Peyer's patch (tissue), 4 donors: Measurements from ENCODE around the gene ATP6V0D1. TPM values are rescaled to one million over a fixed set of nuclear protein-coding genes. Genes with fewer than 3 reads are reported as not detected.

ENCODE experiments used
- DNase-seq, 3 donors: peaks; one replicate each; pipeline ENCODE4 v3.0.0-alpha.2; 2017 to 2019
- H3K27ac ChIP-seq, 4 donors: fragments of 200-600 bp; sonication (generic); one replicate each; pipeline ENCODE4 v1.5.1; 2016 to 2019
- H3K27me3 ChIP-seq, 2 donors: fragments of 200-600 bp; sonication (generic); one replicate each; pipeline ENCODE4 v1.5.1; 2019
- H3K36me3 ChIP-seq, 3 donors: fragments of 200-600 bp; sonication (generic); one replicate each; pipeline ENCODE4 v1.5.1; 2016 to 2019
- H3K4me1 ChIP-seq, 4 donors: fragments of 200-600 bp; sonication (generic); one replicate each; pipeline ENCODE4 v1.5.1; 2016 to 2019
- H3K4me3 ChIP-seq, 4 donors: fragments of 200-600 bp; sonication (generic); 1 replicate in 3 of 4; 2 replicates in 1 of 4; pipeline ENCODE4 v1.5.1; 2016 to 2019; ENCODE audit warnings: mild to moderate bottlenecking in 1 of 4
- H3K9me3 ChIP-seq, 4 donors: fragments of 200-600 bp; sonication (generic); one replicate each; pipeline ENCODE4 v1.5.1; 2016 to 2019; ENCODE audit warnings: mild to moderate bottlenecking in 1 of 4
- POLR2A ChIP-seq, 2 donors: fragments of 450-650 bp; IDR thresholded peaks; one replicate each; pipeline ENCODE4 v1.5.1; 2017; ENCODE audit warnings: antibody characterized with exemption in 2 of 2, mild to moderate bottlenecking in 2 of 2, moderate library complexity in 2 of 2
- total RNA-seq, 4 donors: library from RNA; depleted of rRNA; stranded (reverse); fragments of >200 nt; gene quantifications; one replicate each; pipeline ENCODE4 v1.1.0, GENCODE V29; 2016
- TF ChIP-seq, protein P1 (sequence below), 6 experiments: fragments of 450-650 bp in 4 of 6; fragments of 200-600 bp in 2 of 6; sonication (generic) in 1 of 6; IDR thresholded peaks; one replicate each; pipeline ENCODE4 v1.5.1; 2017 to 2019; ENCODE audit warnings: antibody characterized with exemption in 6 of 6, mild to moderate bottlenecking in 3 of 6, moderate library complexity in 1 of 6

Gene ATP6V0D1
- total RNA-seq, 4 donors from 2014 or later: 131 to 223 (median 202) TPM

DNA sequence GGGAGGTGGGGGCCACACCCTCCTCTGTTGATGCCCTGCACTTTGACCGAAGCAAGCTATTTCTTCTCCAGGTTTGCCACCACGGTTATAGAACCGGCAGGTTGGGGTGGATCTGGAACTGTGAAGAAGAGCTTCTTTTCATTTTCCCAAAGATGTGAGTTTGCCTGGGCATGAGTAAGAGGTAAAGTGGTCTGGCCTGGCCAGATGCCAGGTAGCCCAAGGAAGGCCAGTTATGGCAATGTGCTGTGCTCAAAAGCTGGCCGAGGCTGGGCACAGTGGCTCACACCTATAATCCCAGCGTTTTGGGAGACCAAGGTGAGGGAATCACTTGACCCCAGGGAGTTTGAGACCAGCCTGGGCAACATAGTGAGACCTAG, 18.7 kb downstream of the ATP6V0D1 start:
- TF ChIP-seq, protein P1, sequence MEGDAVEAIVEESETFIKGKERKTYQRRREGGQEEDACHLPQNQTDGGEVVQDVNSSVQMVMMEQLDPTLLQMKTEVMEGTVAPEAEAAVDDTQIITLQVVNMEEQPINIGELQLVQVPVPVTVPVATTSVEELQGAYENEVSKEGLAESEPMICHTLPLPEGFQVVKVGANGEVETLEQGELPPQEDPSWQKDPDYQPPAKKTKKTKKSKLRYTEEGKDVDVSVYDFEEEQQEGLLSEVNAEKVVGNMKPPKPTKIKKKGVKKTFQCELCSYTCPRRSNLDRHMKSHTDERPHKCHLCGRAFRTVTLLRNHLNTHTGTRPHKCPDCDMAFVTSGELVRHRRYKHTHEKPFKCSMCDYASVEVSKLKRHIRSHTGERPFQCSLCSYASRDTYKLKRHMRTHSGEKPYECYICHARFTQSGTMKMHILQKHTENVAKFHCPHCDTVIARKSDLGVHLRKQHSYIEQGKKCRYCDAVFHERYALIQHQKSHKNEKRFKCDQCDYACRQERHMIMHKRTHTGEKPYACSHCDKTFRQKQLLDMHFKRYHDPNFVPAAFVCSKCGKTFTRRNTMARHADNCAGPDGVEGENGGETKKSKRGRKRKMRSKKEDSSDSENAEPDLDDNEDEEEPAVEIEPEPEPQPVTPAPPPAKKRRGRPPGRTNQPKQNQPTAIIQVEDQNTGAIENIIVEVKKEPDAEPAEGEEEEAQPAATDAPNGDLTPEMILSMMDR (IDR thresholded peaks at IDR 0.05): no peak
- peak; percentile 80 to 91 for TF ChIP-seq POLR2A (IDR thresholded peaks at IDR 0.05)
- Histone ChIP-seq H3K27me3 (no peaks in the 10 kb centered on the region), H3K36me3 (no peaks in the 10 kb centered on the region), H3K4me3 (peak overlapping the region in 2 of 4 donors; percentile 9 to 37), H3K9me3 (no peaks in the 10 kb centered on the region), H3K4me1 (peaks cover 6 to 86% (median 33%) of the 10 kb centered on the region in 4 donors), H3K27ac (peak overlapping the region in 3 of 4 donors; percentile 91 to 99 (median 94))
- peak in 1 of 3 donors; percentile 68 for DNase-seq

DNA sequence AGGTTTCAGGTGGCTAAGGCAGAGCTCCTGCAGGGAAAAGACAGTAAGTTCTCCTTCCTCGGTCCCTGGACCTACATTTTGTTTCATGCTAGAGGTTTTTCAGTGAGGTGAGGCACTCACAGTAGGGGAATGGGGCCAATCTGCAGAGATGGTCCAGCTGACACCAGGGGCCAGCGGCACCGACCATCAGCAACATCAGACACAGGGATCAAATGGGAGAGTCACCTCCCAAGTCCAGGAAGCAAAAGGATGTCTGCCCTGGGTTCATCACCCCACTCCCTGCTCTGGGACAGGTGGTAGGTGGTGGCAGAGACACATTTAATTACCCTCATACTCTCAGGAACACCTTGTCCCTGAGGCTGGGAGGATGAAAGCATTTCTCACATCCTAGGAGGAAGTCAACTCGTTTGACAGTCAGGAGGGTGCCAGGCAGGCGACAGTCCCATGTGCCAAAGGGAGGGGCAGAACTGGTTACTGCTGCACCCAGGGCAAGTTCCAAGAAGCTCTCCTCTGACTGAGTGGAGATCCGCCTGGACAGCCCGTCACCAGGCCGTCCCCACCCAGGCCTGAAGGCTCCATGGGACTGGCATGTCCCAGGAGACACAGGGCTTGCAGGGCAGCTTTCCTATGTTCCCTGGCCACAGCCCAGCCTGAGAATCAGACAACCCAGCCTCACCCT, 19.2 kb downstream of the ATP6V0D1 start:
- no peaks in the 10 kb centered on the region for H3K27me3 ChIP-seq
- H3K4me3 ChIP-seq: no peak overlapping the region
- no peaks in the 10 kb centered on the region for H3K9me3 ChIP-seq
- H3K27ac ChIP-seq: peak overlapping the region in 3 of 4 donors; percentile 93 to 99 (median 98)
- H3K4me1 ChIP-seq: peaks cover 6 to 91% (median 37%) of the 10 kb centered on the region in 4 donors
- peak in 2 of 3 donors; percentile 93 to 94 for DNase-seq
- no peaks in the 10 kb centered on the region for H3K36me3 ChIP-seq
- peak; percentile 50 to 79 for TF ChIP-seq POLR2A (IDR thresholded peaks at IDR 0.05)
- TF ChIP-seq, protein P1 (IDR thresholded peaks at IDR 0.05): peak in 2 of 6 experiments; percentile 29

DNA sequence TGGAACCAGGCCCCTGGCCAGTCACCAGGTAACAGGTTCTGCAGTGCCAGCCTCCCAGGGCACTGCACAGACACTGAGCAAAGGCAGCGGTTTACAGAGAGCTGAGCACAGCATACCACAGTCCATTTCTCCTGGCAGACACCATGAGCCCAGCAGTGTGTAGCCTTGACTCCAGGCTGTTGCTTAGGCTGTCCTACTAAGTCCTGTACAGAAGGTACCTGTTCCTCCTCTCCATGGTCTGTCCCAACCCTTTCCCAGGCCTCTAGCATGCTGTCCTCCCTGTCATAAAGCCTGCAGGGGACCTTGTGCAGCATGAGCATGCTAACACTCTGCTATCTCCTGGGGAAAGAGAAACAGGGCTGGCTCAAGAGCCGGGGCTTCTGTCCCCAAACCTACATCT, 20.0 kb downstream of the ATP6V0D1 start:
- peak overlapping the region in 3 of 4 donors; percentile 93 to 98 (median 96) for H3K27ac ChIP-seq
- peak in 1 of 3 donors; percentile 68 for DNase-seq
- peak; percentile 17 to 30 for TF ChIP-seq POLR2A (IDR thresholded peaks at IDR 0.05)
- TF ChIP-seq, protein P1 (IDR thresholded peaks at IDR 0.05): no peak
- peaks cover 6 to 97% (median 39%) of the 10 kb centered on the region in 4 donors for H3K4me1 ChIP-seq
- H3K36me3 ChIP-seq: no peaks in the 10 kb centered on the region
- H3K9me3 ChIP-seq: no peaks in the 10 kb centered on the region
- no peaks in the 10 kb centered on the region for H3K27me3 ChIP-seq
- H3K4me3 ChIP-seq: no peak overlapping the region

DNA sequence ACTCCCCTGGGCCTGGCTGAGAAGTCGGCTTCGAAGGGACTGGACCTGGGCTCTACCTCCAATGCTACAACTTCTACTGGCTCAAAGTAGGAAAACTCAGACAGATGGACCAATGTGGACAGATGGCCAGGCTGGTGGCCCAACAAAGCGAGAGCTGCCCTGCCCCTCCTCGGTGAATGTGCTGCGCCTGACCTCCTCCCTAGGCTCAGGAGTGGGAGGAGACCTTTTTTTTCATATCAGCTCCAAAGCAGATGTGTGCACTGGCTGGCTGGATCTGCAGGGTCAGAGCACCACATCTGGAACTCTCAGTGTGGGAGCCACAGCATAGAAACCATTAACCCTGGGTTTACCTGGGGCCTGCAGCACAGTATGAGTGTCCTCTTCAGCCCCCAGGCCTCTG, 20.8 kb downstream of the ATP6V0D1 start:
- H3K36me3 ChIP-seq: no peaks in the 10 kb centered on the region
- H3K27me3 ChIP-seq: no peaks in the 10 kb centered on the region
- peak overlapping the region; percentile 43 to 98 (median 94) for H3K27ac ChIP-seq
- DNase-seq: peak in 1 of 3 donors; percentile 67
- no peak overlapping the region for H3K4me3 ChIP-seq
- peaks cover 3 to 95% (median 37%) of the 10 kb centered on the region in 4 donors for H3K4me1 ChIP-seq
- TF ChIP-seq POLR2A (IDR thresholded peaks at IDR 0.05): peak in 1 of 2 donors; percentile 26
- TF ChIP-seq, protein P1 (IDR thresholded peaks at IDR 0.05): no peak
- H3K9me3 ChIP-seq: no peaks in the 10 kb centered on the region

DNA sequence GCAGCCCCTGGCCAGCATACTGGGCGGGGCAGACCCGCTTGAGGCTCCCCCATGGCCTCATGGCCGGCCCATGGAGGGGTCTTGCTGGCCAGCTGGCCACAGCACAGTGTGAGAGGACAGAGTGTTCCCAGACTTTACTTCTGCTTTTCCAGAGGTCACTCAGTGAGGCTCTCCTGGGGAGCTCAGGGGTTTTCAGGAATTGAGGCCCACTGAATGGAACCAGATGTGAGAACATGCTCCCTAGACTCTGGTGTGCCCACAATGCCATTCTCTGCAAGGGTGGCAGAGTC, 21.2 kb downstream of the ATP6V0D1 start:
- TF ChIP-seq, protein P1 (IDR thresholded peaks at IDR 0.05): no peak
- TF ChIP-seq POLR2A (IDR thresholded peaks at IDR 0.05): no peak
- no peaks in the 10 kb centered on the region for H3K36me3 ChIP-seq
- H3K27me3 ChIP-seq: no peaks in the 10 kb centered on the region
- H3K4me3 ChIP-seq: peak overlapping the region in 1 of 4 donors; percentile 7
- no peaks in the 10 kb centered on the region for H3K9me3 ChIP-seq
- peaks cover 3 to 92% (median 37%) of the 10 kb centered on the region in 4 donors for H3K4me1 ChIP-seq
- no peak for DNase-seq
- H3K27ac ChIP-seq: peak overlapping the region; percentile 43 to 98 (median 94)
